GM12892 (cell line): Measurements from ENCODE around the gene RINT1.

Source experiments
- POLR2A ChIP-seq: IDR thresholded peaks from 2 replicates; pipeline ENCODE4 v1.6.1; 2011; ENCODE audit warnings: low read depth, low read length, control low read depth
- POLR2AphosphoS5 ChIP-seq: IDR thresholded peaks from 2 replicates; pipeline ENCODE4 v1.6.1; 2011; ENCODE audit warnings: low read depth, low read length, control low read depth
- TAF1 ChIP-seq: IDR thresholded peaks from 2 replicates; pipeline ENCODE4 v1.6.1; 2011; ENCODE audit warnings: low read depth, mild to moderate bottlenecking, control low read depth, low read length, borderline replicate concordance

DNA sequence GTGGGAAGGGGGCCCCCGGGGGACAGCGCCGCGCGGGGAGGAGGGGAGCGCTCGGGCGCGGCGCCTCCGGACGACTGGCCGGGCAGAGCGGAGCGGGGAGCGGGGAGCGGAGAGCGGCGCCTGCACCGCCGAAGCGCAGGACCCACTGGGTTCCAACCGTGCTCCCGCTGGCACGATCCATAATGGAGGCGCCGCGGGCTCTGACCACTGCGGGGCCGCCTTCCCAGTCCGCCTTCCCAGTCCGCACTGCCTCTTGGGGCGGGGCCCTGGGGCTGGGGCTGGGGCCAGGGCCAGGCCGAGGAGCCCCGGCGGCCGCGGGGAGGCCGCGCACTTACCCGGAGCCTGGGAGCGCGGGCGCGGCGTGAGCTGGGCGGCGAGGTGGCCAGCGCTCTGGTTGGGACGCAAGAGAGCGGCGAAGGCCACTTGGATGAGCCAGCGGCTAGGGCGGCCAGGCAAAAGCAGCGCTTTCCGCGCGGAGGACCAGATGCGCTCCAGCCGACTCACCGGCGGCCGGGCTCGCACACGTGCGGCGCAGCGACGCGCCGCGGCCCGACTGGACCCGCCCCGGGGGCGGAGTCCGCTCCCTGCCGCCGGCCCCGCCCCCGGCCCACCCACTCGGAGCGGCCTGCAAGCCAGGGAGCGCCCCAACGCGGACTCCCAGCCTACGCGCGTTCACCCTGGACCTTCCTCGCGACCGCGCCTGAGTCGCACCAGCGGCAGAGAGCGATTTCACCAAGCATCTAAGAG is 10.1 kb upstream of the RINT1 start, which contains the start of gene PUS7:
- peak; percentile 88 for TF ChIP-seq POLR2AphosphoS5
- TF ChIP-seq POLR2A = peak; percentile 91
- 0 out of 2 replicates have a peak, but pooled peaks have one; percentile 58 for TF ChIP-seq TAF1
